WI38 (cell line): ENCODE measurements around the gene LRRK1.

Source experiments
- H3K4me3 ChIP-seq: 2 replicates; pipeline ENCODE4 v1.5.1; 2011; ENCODE audit warnings: low read depth, mild to moderate bottlenecking, control low read depth, low read length
- TF ChIP-seq, protein P1 (sequence below): IDR thresholded peaks from 2 replicates; pipeline ENCODE4 v1.5.1; 2012; ENCODE audit warnings: low read depth, mild to moderate bottlenecking, control low read depth, low read length

Gene LRRK1

GRCh38 chr15:100923076-100923475, 3.9 kb downstream of the LRRK1 start:
- TF ChIP-seq, protein P1, sequence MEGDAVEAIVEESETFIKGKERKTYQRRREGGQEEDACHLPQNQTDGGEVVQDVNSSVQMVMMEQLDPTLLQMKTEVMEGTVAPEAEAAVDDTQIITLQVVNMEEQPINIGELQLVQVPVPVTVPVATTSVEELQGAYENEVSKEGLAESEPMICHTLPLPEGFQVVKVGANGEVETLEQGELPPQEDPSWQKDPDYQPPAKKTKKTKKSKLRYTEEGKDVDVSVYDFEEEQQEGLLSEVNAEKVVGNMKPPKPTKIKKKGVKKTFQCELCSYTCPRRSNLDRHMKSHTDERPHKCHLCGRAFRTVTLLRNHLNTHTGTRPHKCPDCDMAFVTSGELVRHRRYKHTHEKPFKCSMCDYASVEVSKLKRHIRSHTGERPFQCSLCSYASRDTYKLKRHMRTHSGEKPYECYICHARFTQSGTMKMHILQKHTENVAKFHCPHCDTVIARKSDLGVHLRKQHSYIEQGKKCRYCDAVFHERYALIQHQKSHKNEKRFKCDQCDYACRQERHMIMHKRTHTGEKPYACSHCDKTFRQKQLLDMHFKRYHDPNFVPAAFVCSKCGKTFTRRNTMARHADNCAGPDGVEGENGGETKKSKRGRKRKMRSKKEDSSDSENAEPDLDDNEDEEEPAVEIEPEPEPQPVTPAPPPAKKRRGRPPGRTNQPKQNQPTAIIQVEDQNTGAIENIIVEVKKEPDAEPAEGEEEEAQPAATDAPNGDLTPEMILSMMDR: no peak
- no peak overlapping the region for H3K4me3 ChIP-seq

DNA sequence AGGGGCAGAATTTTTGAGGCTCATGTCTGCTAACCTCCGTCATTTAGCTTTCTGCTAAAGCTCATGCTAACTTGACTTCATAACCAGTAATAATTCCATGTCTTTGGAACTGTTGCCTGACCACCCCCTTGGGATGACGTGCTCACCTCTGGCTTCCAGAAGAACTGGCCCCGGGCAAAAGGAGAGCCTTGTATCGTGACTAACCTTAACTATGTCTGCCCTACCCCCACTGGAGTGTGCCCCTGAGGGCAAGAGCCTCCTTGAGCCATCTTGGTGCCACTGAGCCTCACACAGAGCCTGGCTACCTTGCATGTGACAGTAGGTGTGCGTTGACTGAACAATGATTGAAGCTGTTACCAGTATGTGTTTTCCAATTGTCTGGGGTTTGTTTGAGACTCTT, 4.7 kb downstream of the LRRK1 start:
- H3K4me3 ChIP-seq: no peak overlapping the region
- TF ChIP-seq, protein P1: no peak

DNA sequence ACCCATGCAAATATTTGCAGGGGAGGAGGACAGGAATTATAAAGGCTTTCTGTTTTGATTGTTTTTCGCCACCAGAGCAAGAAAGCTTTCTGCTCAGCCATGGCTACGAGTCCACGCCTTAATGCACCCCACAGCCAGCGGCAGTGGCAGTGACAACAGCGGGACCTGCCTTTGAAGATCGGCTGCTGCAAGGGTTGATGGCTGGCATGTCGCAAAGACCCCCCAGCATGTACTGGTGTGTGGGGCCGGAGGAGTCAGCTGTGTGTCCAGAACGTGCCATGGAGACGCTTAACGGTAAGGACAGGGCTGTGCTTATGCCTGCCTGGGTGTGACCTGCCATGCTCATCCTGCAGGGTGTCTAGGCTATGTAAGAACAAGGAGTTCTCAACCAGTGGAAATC, 5.3 kb downstream of the LRRK1 start:
- TF ChIP-seq, protein P1: no peak
- no peak overlapping the region for H3K4me3 ChIP-seq

- TF ChIP-seq, protein P1: no peak
- H3K4me3 ChIP-seq: no peak overlapping the region
Measured at GRCh38 chr15:100925480-100925879, 6.3 kb downstream of the LRRK1 start.

DNA sequence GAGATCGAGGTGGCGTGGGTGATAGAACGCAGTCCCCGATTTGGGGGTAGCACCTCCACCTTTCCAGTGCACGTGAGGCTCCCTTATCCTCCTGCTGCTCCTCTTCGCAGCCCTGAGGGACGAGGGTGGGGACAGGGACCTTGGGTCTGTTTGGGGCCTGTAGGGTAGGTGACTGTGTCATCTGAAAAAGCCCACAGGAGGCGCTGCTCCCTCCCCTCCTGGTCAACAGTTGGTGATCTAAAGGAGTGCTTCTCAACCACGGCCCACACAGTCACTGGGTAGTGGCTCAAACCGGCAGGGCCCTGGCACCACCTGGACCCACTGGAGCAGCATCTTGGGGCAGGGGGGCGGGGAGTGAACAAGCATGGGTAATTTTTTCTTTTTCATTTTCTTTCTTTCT, 7.1 kb downstream of the LRRK1 start:
- no peak overlapping the region for H3K4me3 ChIP-seq
- TF ChIP-seq, protein P1: no peak

DNA sequence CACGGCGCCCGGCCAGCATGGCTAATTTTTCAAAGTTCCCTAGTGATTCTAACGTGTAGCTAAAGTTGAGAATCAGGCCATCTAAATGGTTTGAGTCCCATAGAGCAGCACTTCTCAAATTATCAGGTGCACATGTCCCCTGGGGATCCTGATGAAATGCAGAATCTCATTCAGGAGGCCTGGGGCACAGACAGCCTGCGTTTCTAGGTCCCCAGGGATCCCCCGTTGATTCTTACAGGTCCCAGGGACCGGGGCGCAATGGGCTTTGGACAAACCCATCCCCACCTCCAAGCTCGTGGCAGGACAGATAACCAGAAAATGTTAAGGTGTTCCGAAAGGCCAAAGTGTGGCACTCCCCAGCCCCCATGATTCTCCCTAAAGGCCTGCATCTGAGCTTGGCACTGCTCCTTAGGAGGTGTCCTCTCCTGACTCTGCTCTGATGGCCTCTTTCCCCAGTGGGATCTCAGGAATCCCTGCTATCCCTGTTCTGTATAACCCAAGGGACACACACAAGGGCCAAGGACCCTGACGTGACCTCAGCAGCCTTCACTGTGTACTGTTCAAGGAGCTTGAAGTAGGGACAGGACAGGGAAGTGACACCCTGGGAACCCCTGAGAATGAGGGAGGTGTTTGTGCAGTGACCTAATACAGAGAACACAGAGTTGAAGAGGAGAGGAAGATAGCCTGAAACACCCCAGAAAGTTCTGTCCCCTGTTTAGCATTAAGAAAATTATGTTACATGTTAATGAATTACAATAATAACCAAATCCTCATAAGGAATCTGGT, 8.0 kb downstream of the LRRK1 start:
- TF ChIP-seq, protein P1: no peak
- no peak overlapping the region for H3K4me3 ChIP-seq

- TF ChIP-seq, protein P1: no peak
- H3K4me3 ChIP-seq: no peak overlapping the region
Measured at GRCh38 chr15:100928632-100929280, 9.6 kb downstream of the LRRK1 start.
